Endothelial cell of umbilical vein (primary cell): ENCODE measurements around the gene TMIGD3. TPM values are rescaled to one million over a fixed set of nuclear protein-coding genes. Genes with fewer than 3 reads are reported as not detected.

Experiments
- BruUV-seq: library from RNA; stranded (reverse); fragments of 400-500 nt; replicated peaks from 2 replicates; lab custom pipeline; 2021; lab: Mats Ljungman, UMichigan
- CTCF ChIA-PET: fragments of 300-600, 350-600 bp; sonication (Branson Sonifier 250); formaldehyde crosslinking; loops from one replicate; lab custom pipeline; 2021; ENCODE audit warnings: antibody characterized with exemption, inconsistent platforms; lab: Charles Lee
- POLR2A ChIA-PET: fragments of 300-600, 350-600 bp; sonication (Branson Sonifier 250); formaldehyde crosslinking; loops from one replicate; lab custom pipeline; 2021; ENCODE audit warnings: antibody characterized with exemption, inconsistent platforms; lab: Charles Lee
- DNase-seq: peaks from one replicate; pipeline ENCODE4 v3.0.0-alpha.2; 2011; ENCODE audit warnings: low read depth, low spot score
- FAIRE-seq: peaks from 2 replicates; lab custom pipeline; 2011; peaks lifted over from hg19 to GRCh38; lab: Jason Lieb, UNC
- H2AFZ ChIP-seq: 2 replicates; pipeline ENCODE4 v1.6.0; 2012; ENCODE audit warnings: low read depth, low read length, control low read depth, inconsistent platforms
- H3K27ac ChIP-seq: 2 replicates; pipeline ENCODE4 v1.5.1; 2011; ENCODE audit warnings: low read depth, mild to moderate bottlenecking, control low read depth, low read length, moderate library complexity; ENCODE audit not compliant: insufficient read depth
- H3K27me3 ChIP-seq, 2 experiments: 2 replicates each; pipeline versions ENCODE4 v1.6.0 to v1.6.1; 2011; ENCODE audit warnings: low read length in 2 of 2, mixed read lengths in 1 of 2; ENCODE audit not compliant: control insufficient read depth in 2 of 2, insufficient read depth in 2 of 2
- H3K36me3 ChIP-seq, 2 experiments: 2 replicates in 1 of 2; 3 replicates in 1 of 2; pipeline ENCODE4 v1.5.1; 2011; ENCODE audit warnings: low read length in 2 of 2, mild to moderate bottlenecking in 1 of 2, moderate library complexity in 1 of 2; ENCODE audit not compliant: control insufficient read depth in 2 of 2, insufficient read depth in 2 of 2; ENCODE audit errors: extremely low read depth in 1 of 2
- H3K4me1 ChIP-seq: 3 replicates; pipeline ENCODE4 v1.5.1; 2011; ENCODE audit warnings: mild to moderate bottlenecking, low read length; ENCODE audit not compliant: control insufficient read depth, insufficient read depth; ENCODE audit errors: extremely low read depth
- H3K4me2 ChIP-seq: 2 replicates; pipeline ENCODE4 v1.6.1; 2011; ENCODE audit warnings: low read length, control low read depth, mixed read lengths; ENCODE audit not compliant: insufficient read depth
- H3K4me3 ChIP-seq, 3 experiments: fragments of 200-600 bp in 1 of 3; sonication (generic), shearing (Covaris generic) in 1 of 3; replicated peaks in 1 of 3; 2 replicates each; pipeline ENCODE4 v1.5.1; 2011 to 2016; ENCODE audit warnings: control low read depth in 3 of 3, low read length in 3 of 3, mild to moderate bottlenecking in 2 of 3, inconsistent platforms in 1 of 3, low read depth in 1 of 3, moderate library complexity in 1 of 3; ENCODE audit not compliant: insufficient read depth in 1 of 3
- H3K79me2 ChIP-seq: 2 replicates; pipeline ENCODE4 v1.6.0; 2012; ENCODE audit warnings: low read length, inconsistent platforms; ENCODE audit not compliant: control insufficient read depth, insufficient read depth
- H3K9ac ChIP-seq: replicated peaks from 2 replicates; pipeline ENCODE3; 2011; ENCODE audit warnings: low read length, control low read depth; ENCODE audit not compliant: insufficient read depth; ENCODE audit errors: extremely low read depth
- H3K9me1 ChIP-seq: replicated peaks from 3 replicates; pipeline ENCODE4 v1.6.0; 2011; ENCODE audit warnings: mild to moderate bottlenecking, low read length; ENCODE audit not compliant: control insufficient read depth, insufficient read depth; ENCODE audit errors: extremely low read depth
- H3K9me3 ChIP-seq: replicated peaks from 2 replicates; pipeline ENCODE4 v1.5.1; 2012; ENCODE audit warnings: low read length, inconsistent platforms; ENCODE audit not compliant: control insufficient read depth, insufficient read depth
- H4K20me1 ChIP-seq: replicated peaks from 2 replicates; pipeline ENCODE3; 2011; ENCODE audit warnings: mild to moderate bottlenecking, low read length; ENCODE audit not compliant: control insufficient read depth, insufficient read depth; ENCODE audit errors: extremely low read depth
- EZH2 ChIP-seq: IDR thresholded peaks from 2 replicates; pipeline ENCODE4 v1.6.1; 2012; ENCODE audit warnings: borderline replicate concordance, low read depth, mild to moderate bottlenecking, moderate library complexity, low read length, inconsistent platforms; ENCODE audit not compliant: severe bottlenecking
- FOS ChIP-seq: IDR thresholded peaks from 2 replicates; pipeline ENCODE4 v1.6.1; 2011; ENCODE audit warnings: mild to moderate bottlenecking, low read length, moderate library complexity, borderline replicate concordance; ENCODE audit not compliant: insufficient read depth
- GATA2 ChIP-seq: IDR thresholded peaks from 2 replicates; pipeline ENCODE4 v1.7.0; 2011; ENCODE audit warnings: low read depth, mild to moderate bottlenecking, moderate library complexity, mixed read lengths, low read length; ENCODE audit not compliant: insufficient read length, insufficient read depth
- JUN ChIP-seq: IDR thresholded peaks from 2 replicates; pipeline ENCODE4 v1.6.1; 2011; ENCODE audit warnings: borderline replicate concordance, low read depth; ENCODE audit not compliant: insufficient read length, insufficient read depth
- MYC ChIP-seq: IDR thresholded peaks from one replicate; pipeline ENCODE4 v1.6.1; 2011; ENCODE audit warnings: mild to moderate bottlenecking, low read depth, low read length
- POLR2A ChIP-seq: IDR thresholded peaks from 2 replicates; pipeline ENCODE4 v1.6.1; 2012; ENCODE audit warnings: low read depth, mild to moderate bottlenecking, control low read depth, low read length
- POLR2AphosphoS5 ChIP-seq: IDR thresholded peaks from 2 replicates; pipeline ENCODE4 v1.6.1; 2012; ENCODE audit warnings: low read depth, mild to moderate bottlenecking, control low read depth, low read length, moderate library complexity; ENCODE audit not compliant: insufficient read depth
- dilution Hi-C: fragments of 300-500 bp; cut with MboI; formaldehyde crosslinking; loops from one replicate; pipeline ENCODE4 v1.15.0; 2019; ENCODE audit warnings: low sequenced_read_pairs; ENCODE audit not compliant: extremely low pct_ligation_motif_present
- intact Hi-C: fragments of 100-400 bp; cut with micrococcal nuclease; formaldehyde crosslinking; loops from one replicate; pipeline ENCODE4 v1.10.0; 2022
- polyA plus RNA-seq, 4 experiments: library from polyadenylated mRNA; depleted of rRNA in 3 of 4; stranded (reverse) in 3 of 4; unstranded in 1 of 4; fragments of >200 nt; gene quantifications; 2 replicates each; pipeline versions ENCODE4 v1.2.1 to v1.2.3, GENCODE V29; 2011 to 2012; ENCODE audit warnings: missing spikeins in 1 of 4
- total RNA-seq: library from RNA; stranded (reverse); gene quantifications from 2 replicates; pipeline ENCODE4 v1.2.3, GENCODE V29; 2021
- TF ChIP-seq, protein P1 (sequence below), 2 donors: IDR thresholded peaks; 1 replicate in 1 of 2; 2 replicates in 1 of 2; pipeline ENCODE4 v1.5.1; 2011; ENCODE audit warnings: low read length in 2 of 2, mild to moderate bottlenecking in 2 of 2, moderate library complexity in 2 of 2, control low read depth in 1 of 2, inconsistent platforms in 1 of 2, low read depth in 1 of 2; ENCODE audit not compliant: insufficient read depth in 1 of 2; ENCODE audit errors: extremely low read depth in 1 of 2
- TF ChIP-seq, protein P2 (sequence below): IDR thresholded peaks from 2 replicates; pipeline ENCODE4 v1.6.1; 2011; ENCODE audit not compliant: insufficient read depth, insufficient read length

Gene TMIGD3
- total and polyA plus RNA-seq, 2 donors (not counting 3 experiments of a cell fraction or from before 2014, with no cell fraction given), result 0.07 to 0.49 TPM

GRCh38 chr1:111497592-111497991 is 5.8 kb downstream of the TMIGD3 start:
- ChIA-PET POLR2A (no interaction called here), CTCF (interaction anchor here (1.5 to 5.3 kb wide), 3 partner anchors 10 to 16 kb away, joined by 3 to 39 read pairs (median 28); no protein-coding TSS in a partner anchor)
- no peak overlapping the region for H3K4me2 ChIP-seq
- TF ChIP-seq, protein P1, sequence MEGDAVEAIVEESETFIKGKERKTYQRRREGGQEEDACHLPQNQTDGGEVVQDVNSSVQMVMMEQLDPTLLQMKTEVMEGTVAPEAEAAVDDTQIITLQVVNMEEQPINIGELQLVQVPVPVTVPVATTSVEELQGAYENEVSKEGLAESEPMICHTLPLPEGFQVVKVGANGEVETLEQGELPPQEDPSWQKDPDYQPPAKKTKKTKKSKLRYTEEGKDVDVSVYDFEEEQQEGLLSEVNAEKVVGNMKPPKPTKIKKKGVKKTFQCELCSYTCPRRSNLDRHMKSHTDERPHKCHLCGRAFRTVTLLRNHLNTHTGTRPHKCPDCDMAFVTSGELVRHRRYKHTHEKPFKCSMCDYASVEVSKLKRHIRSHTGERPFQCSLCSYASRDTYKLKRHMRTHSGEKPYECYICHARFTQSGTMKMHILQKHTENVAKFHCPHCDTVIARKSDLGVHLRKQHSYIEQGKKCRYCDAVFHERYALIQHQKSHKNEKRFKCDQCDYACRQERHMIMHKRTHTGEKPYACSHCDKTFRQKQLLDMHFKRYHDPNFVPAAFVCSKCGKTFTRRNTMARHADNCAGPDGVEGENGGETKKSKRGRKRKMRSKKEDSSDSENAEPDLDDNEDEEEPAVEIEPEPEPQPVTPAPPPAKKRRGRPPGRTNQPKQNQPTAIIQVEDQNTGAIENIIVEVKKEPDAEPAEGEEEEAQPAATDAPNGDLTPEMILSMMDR (IDR thresholded peaks at IDR 0.05; ENCODE audit: extremely low read depth in 1 of 2, insufficient read depth in 1 of 2, low read depth in 1 of 2, low read length in 2 of 2), result no peak
- TF ChIP-seq POLR2AphosphoS5 (no peak), MYC (no peak), GATA2 (no peak), JUN (no peak), POLR2A (no peak), EZH2 (no peak), FOS (no peak)
- TF ChIP-seq, protein P2, sequence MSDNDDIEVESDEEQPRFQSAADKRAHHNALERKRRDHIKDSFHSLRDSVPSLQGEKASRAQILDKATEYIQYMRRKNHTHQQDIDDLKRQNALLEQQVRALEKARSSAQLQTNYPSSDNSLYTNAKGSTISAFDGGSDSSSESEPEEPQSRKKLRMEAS, result no peak
- FAIRE-seq, result no peak
- no peaks in the 10 kb centered on the region for H4K20me1 ChIP-seq
- no peak for DNase-seq
- H3K9me3 ChIP-seq, result no peaks in the 10 kb centered on the region
- no peaks in the 10 kb centered on the region for H3K4me1 ChIP-seq
- no peaks in the 10 kb centered on the region for H3K79me2 ChIP-seq
- H3K36me3 ChIP-seq, result no peaks in the 10 kb centered on the region
- BruUV-seq, result no TSS peak
- no peak overlapping the region for H3K9ac ChIP-seq
- no peak overlapping the region for H3K27ac ChIP-seq
- H3K9me1 ChIP-seq, result no peaks in the 10 kb centered on the region
- H2AFZ ChIP-seq, result no peak overlapping the region
- intact Hi-C loops (no loop called here), dilution Hi-C loops (no loop called here)
- H3K4me3 ChIP-seq, result no peak overlapping the region
- H3K27me3 ChIP-seq, result peaks cover 18 to 29% of the 10 kb centered on the region in 2 experiments
